ENCODE results near the gene MMP27.

DNA sequence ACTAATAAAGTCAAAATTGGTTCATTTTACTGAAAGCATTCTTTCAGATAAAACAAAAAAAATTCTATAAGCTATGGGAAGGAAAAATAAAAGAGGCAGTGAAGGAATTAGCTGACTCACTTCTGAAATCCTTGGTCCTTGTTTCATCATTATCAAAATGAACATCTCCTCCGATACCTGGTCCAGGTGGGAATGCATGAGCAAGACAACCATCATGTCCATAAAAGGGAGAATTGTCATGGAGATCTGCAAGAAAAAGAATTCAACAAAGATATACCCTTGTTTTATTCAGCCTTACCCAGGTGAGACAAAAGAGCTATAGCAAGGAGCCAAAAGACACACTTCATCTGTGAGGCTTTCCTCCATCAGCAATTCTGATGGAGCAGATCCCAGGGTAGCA is 47.7 kb upstream of the MMP27 start:
- TF ChIP-seq, protein P1, sequence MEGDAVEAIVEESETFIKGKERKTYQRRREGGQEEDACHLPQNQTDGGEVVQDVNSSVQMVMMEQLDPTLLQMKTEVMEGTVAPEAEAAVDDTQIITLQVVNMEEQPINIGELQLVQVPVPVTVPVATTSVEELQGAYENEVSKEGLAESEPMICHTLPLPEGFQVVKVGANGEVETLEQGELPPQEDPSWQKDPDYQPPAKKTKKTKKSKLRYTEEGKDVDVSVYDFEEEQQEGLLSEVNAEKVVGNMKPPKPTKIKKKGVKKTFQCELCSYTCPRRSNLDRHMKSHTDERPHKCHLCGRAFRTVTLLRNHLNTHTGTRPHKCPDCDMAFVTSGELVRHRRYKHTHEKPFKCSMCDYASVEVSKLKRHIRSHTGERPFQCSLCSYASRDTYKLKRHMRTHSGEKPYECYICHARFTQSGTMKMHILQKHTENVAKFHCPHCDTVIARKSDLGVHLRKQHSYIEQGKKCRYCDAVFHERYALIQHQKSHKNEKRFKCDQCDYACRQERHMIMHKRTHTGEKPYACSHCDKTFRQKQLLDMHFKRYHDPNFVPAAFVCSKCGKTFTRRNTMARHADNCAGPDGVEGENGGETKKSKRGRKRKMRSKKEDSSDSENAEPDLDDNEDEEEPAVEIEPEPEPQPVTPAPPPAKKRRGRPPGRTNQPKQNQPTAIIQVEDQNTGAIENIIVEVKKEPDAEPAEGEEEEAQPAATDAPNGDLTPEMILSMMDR (IDR thresholded peaks at IDR 0.05), result no peak
- TF ChIP-seq POLR2AphosphoS5 (IDR thresholded peaks at IDR 0.05) (no peak), POLR2A (IDR thresholded peaks at IDR 0.05) (no peak), EP300 (IDR thresholded peaks at IDR 0.05) (no peak)
